Adrenal gland (tissue), 5 donors: Measurements from ENCODE around the gene ALOX5.
"Not testable (repeated sequence)": the region's sequence is repeated elsewhere in the genome, so short reads cannot be mapped to it uniquely, and the experiment has no call there.

ENCODE experiments used
- POLR2A ChIP-seq, 2 donors: fragments of 450-650 bp; IDR thresholded peaks; one replicate each; pipeline ENCODE4 v1.6.1; 2017; ENCODE audit warnings: antibody characterized with exemption in 2 of 2, mild to moderate bottlenecking in 2 of 2, moderate library complexity in 1 of 2
- TF ChIP-seq, protein P1 (sequence below), 6 experiments: fragments of 450-650 bp in 4 of 6; fragments of 200-600 bp in 2 of 6; sonication (generic) in 1 of 6; IDR thresholded peaks; 1 replicate in 5 of 6; 2 replicates in 1 of 6; pipeline versions ENCODE4 v1.5.1 to v1.8.0; 2016 to 2021; ENCODE audit warnings: antibody characterized with exemption in 6 of 6, mild to moderate bottlenecking in 2 of 6, moderate library complexity in 1 of 6
- donor health status: DM: no; HTN: no; CAD: no.

DNA sequence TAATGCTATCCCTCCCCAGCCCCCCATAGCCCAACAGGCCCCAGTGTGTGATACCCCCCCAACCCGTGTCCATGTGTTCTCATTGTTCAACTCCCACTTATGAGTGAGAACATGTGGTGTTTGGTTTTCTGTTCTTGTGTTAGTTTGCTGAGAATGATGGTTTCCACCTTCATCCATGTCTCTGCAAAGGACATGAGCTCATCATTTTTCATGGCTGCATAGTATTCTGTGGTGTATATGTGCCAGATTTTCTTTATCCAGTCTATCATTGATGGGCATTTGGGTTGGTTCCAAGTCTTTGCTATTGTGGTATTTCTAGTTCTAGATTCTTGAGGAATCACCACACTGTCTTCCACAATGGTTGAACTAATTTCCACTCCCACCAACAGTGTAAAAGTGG lies 47.2 kb upstream of the ALOX5 start:
- TF ChIP-seq, protein P1, sequence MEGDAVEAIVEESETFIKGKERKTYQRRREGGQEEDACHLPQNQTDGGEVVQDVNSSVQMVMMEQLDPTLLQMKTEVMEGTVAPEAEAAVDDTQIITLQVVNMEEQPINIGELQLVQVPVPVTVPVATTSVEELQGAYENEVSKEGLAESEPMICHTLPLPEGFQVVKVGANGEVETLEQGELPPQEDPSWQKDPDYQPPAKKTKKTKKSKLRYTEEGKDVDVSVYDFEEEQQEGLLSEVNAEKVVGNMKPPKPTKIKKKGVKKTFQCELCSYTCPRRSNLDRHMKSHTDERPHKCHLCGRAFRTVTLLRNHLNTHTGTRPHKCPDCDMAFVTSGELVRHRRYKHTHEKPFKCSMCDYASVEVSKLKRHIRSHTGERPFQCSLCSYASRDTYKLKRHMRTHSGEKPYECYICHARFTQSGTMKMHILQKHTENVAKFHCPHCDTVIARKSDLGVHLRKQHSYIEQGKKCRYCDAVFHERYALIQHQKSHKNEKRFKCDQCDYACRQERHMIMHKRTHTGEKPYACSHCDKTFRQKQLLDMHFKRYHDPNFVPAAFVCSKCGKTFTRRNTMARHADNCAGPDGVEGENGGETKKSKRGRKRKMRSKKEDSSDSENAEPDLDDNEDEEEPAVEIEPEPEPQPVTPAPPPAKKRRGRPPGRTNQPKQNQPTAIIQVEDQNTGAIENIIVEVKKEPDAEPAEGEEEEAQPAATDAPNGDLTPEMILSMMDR (IDR thresholded peaks at IDR 0.05) = not testable (repeated sequence)
- TF ChIP-seq POLR2A (IDR thresholded peaks at IDR 0.05) = not testable (repeated sequence)
